Left renal cortex interstitium (tissue), 4 donors: ENCODE results near the gene TRNT1. TPM values are rescaled to one million over a fixed set of nuclear protein-coding genes. Genes with fewer than 3 reads are reported as not detected.

ENCODE experiments used
- DNase-seq, 4 donors: peaks; one replicate each; pipeline ENCODE4 v3.0.0-alpha.2; 2013; ENCODE audit warnings: low read depth in 4 of 4, low spot score in 2 of 4, missing footprints in 1 of 4
- polyA plus RNA-seq, 4 donors: library from polyadenylated mRNA; unstranded; fragments of 120-200 nt; gene quantifications; one replicate each; pipeline ENCODE4 v1.2.1, GENCODE V29; 2013; ENCODE audit not compliant: insufficient read length in 4 of 4

TRNT1 gene
- polyA plus RNA-seq, 4 donors, result 28.3 to 46.4 (median 34.3) TPM

GRCh38 chr3:3172627-3173026 is 45.9 kb downstream of the TRNT1 start:
- DNase-seq, result no peak

- no peak for DNase-seq
Measured at GRCh38 chr3:3177861-3178497, 51.2 kb downstream of the TRNT1 start.

GRCh38 chr3:3178498-3179328 is 52.0 kb downstream of the TRNT1 start:
- DNase-seq, result no peak

GRCh38 chr3:3179407-3180094 is 52.8 kb downstream of the TRNT1 start, which contains the start of gene CRBN:
CRBN (minus strand) TSS chr3:3179691; CDS start chr3:3179687, 4 bp downstream.
- peak; percentile 55 to 81 (median 73) for DNase-seq

- no peak for DNase-seq
Measured at GRCh38 chr3:3180456-3180855, 53.7 kb downstream of the TRNT1 start.

GRCh38 chr3:3184876-3185275 is 58.1 kb downstream of the TRNT1 start:
- DNase-seq, result no peak

GRCh38 chr3:3189102-3189727 is 62.5 kb downstream of the TRNT1 start:
- DNase-seq, result no peak

- DNase-seq, result no peak
Measured at GRCh38 chr3:3189961-3190360, 63.2 kb downstream of the TRNT1 start.

- no peak for DNase-seq
Measured at GRCh38 chr3:3191675-3192285, 65.0 kb downstream of the TRNT1 start.

GRCh38 chr3:3192286-3192675 is 65.5 kb downstream of the TRNT1 start:
- no peak for DNase-seq

- DNase-seq, result no peak
Measured at GRCh38 chr3:3194861-3195260, 68.1 kb downstream of the TRNT1 start.

GRCh38 chr3:3196148-3196861 is 69.6 kb downstream of the TRNT1 start:
- DNase-seq, result no peak

Other genes starting within 250 kb of the TRNT1 start
- under 1 TPM; 0.41 to 0.69 (median 0.53) TPM for gene IL5RA, start 16.6 kb upstream of the TRNT1 start, polyA plus RNA-seq
- 10 to 100 TPM; 58.4 to 88.4 (median 69.1) TPM for gene CRBN, start 52.8 kb downstream of the TRNT1 start, polyA plus RNA-seq